ENCODE results near the gene WIPF3.
A peak's percentile ranks its signal among the peaks of the same experiment; 100 is the strongest.

The WIPF3 gene

DNA sequence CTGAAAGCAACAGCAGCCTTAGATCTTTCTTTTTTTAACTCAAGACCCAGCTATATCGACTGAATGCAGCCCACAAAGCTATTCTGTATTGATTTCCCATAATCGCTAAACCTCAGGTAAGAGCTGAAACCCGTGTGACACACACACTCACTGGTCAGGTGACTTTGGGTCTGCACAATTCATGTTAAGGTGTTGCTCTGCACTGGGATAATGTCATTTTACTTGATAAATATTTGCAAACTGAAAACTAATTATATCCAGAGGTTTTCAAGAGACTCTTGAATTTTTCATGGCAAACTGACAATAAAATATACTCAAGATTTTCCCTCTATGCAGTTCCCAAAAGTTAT is 150.2 kb downstream of the WIPF3 start:
- no peak for ATAC-seq
- TF ChIP-seq TCF4 (CRISPR knock-in tag; IDR thresholded peaks at IDR 0.05; ENCODE audit: borderline replicate concordance) = no peak
- no peak for TF ChIP-seq ZNF565 (CRISPR knock-in tag; conservative IDR thresholded peaks at IDR 0.05; ENCODE audit: low read depth)
- TF ChIP-seq, protein P1, sequence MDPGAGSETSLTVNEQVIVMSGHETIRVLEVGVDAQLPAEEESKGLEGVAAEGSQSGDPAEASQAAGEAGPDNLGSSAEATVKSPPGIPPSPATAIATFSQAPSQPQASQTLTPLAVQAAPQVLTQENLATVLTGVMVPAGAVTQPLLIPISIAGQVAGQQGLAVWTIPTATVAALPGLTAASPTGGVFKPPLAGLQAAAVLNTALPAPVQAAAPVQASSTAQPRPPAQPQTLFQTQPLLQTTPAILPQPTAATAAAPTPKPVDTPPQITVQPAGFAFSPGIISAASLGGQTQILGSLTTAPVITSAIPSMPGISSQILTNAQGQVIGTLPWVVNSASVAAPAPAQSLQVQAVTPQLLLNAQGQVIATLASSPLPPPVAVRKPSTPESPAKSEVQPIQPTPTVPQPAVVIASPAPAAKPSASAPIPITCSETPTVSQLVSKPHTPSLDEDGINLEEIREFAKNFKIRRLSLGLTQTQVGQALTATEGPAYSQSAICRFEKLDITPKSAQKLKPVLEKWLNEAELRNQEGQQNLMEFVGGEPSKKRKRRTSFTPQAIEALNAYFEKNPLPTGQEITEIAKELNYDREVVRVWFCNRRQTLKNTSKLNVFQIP (CRISPR knock-in tag; IDR thresholded peaks at IDR 0.05; ENCODE audit: borderline replicate concordance, low read depth) = no peak
- TF ChIP-seq ZNF8 (CRISPR knock-in tag; IDR thresholded peaks at IDR 0.05) = no peak
- TF ChIP-seq ZFP30 (CRISPR knock-in tag; IDR thresholded peaks at IDR 0.05) = no peak
- TF ChIP-seq, protein P2, sequence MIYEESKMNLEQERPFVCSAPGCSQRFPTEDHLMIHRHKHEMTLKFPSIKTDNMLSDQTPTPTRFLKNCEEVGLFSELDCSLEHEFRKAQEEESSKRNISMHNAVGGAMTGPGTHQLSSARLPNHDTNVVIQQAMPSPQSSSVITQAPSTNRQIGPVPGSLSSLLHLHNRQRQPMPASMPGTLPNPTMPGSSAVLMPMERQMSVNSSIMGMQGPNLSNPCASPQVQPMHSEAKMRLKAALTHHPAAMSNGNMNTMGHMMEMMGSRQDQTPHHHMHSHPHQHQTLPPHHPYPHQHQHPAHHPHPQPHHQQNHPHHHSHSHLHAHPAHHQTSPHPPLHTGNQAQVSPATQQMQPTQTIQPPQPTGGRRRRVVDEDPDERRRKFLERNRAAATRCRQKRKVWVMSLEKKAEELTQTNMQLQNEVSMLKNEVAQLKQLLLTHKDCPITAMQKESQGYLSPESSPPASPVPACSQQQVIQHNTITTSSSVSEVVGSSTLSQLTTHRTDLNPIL (CRISPR knock-in tag; IDR thresholded peaks at IDR 0.05; ENCODE audit: low read depth) = no peak
- no peak for TF ChIP-seq CSDC2 (CRISPR knock-in tag; IDR thresholded peaks at IDR 0.05)
- TF ChIP-seq ZNF70 (CRISPR knock-in tag; IDR thresholded peaks at IDR 0.05) = no peak
- TF ChIP-seq RARB (CRISPR knock-in tag; IDR thresholded peaks at IDR 0.05) = no peak
- TF ChIP-seq, protein P3, sequence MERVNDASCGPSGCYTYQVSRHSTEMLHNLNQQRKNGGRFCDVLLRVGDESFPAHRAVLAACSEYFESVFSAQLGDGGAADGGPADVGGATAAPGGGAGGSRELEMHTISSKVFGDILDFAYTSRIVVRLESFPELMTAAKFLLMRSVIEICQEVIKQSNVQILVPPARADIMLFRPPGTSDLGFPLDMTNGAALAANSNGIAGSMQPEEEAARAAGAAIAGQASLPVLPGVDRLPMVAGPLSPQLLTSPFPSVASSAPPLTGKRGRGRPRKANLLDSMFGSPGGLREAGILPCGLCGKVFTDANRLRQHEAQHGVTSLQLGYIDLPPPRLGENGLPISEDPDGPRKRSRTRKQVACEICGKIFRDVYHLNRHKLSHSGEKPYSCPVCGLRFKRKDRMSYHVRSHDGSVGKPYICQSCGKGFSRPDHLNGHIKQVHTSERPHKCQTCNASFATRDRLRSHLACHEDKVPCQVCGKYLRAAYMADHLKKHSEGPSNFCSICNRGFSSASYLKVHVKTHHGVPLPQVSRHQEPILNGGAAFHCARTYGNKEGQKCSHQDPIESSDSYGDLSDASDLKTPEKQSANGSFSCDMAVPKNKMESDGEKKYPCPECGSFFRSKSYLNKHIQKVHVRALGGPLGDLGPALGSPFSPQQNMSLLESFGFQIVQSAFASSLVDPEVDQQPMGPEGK (CRISPR knock-in tag; IDR thresholded peaks at IDR 0.05; ENCODE audit: borderline replicate concordance) = no peak
- TF ChIP-seq, protein P4, sequence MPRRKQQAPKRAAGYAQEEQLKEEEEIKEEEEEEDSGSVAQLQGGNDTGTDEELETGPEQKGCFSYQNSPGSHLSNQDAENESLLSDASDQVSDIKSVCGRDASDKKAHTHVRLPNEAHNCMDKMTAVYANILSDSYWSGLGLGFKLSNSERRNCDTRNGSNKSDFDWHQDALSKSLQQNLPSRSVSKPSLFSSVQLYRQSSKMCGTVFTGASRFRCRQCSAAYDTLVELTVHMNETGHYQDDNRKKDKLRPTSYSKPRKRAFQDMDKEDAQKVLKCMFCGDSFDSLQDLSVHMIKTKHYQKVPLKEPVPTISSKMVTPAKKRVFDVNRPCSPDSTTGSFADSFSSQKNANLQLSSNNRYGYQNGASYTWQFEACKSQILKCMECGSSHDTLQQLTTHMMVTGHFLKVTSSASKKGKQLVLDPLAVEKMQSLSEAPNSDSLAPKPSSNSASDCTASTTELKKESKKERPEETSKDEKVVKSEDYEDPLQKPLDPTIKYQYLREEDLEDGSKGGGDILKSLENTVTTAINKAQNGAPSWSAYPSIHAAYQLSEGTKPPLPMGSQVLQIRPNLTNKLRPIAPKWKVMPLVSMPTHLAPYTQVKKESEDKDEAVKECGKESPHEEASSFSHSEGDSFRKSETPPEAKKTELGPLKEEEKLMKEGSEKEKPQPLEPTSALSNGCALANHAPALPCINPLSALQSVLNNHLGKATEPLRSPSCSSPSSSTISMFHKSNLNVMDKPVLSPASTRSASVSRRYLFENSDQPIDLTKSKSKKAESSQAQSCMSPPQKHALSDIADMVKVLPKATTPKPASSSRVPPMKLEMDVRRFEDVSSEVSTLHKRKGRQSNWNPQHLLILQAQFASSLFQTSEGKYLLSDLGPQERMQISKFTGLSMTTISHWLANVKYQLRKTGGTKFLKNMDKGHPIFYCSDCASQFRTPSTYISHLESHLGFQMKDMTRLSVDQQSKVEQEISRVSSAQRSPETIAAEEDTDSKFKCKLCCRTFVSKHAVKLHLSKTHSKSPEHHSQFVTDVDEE (CRISPR knock-in tag; IDR thresholded peaks at IDR 0.05) = no peak
- no peak for TF ChIP-seq SNAI2 (CRISPR knock-in tag; IDR thresholded peaks at IDR 0.05)
- TF ChIP-seq ISL1 (CRISPR knock-in tag; IDR thresholded peaks at IDR 0.05) = no peak
- TF ChIP-seq ESRRG (CRISPR knock-in tag; IDR thresholded peaks at IDR 0.05) = no peak
- TF ChIP-seq ZC3H10 (CRISPR knock-in tag; IDR thresholded peaks at IDR 0.05) = no peak
- no peak for TF ChIP-seq ZFP3 (CRISPR knock-in tag; IDR thresholded peaks at IDR 0.05)
- TF ChIP-seq TOX (CRISPR knock-in tag; IDR thresholded peaks at IDR 0.05; ENCODE audit: borderline replicate concordance) = no peak
- no peak for TF ChIP-seq BACH2 (CRISPR knock-in tag; IDR thresholded peaks at IDR 0.05; ENCODE audit: borderline replicate concordance)
- TF ChIP-seq, protein P5, sequence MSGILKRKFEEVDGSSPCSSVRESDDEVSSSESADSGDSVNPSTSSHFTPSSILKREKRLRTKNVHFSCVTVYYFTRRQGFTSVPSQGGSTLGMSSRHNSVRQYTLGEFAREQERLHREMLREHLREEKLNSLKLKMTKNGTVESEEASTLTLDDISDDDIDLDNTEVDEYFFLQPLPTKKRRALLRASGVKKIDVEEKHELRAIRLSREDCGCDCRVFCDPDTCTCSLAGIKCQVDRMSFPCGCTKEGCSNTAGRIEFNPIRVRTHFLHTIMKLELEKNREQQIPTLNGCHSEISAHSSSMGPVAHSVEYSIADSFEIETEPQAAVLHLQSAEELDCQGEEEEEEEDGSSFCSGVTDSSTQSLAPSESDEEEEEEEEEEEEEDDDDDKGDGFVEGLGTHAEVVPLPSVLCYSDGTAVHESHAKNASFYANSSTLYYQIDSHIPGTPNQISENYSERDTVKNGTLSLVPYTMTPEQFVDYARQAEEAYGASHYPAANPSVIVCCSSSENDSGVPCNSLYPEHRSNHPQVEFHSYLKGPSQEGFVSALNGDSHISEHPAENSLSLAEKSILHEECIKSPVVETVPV (CRISPR knock-in tag; IDR thresholded peaks at IDR 0.05) = no peak

DNA sequence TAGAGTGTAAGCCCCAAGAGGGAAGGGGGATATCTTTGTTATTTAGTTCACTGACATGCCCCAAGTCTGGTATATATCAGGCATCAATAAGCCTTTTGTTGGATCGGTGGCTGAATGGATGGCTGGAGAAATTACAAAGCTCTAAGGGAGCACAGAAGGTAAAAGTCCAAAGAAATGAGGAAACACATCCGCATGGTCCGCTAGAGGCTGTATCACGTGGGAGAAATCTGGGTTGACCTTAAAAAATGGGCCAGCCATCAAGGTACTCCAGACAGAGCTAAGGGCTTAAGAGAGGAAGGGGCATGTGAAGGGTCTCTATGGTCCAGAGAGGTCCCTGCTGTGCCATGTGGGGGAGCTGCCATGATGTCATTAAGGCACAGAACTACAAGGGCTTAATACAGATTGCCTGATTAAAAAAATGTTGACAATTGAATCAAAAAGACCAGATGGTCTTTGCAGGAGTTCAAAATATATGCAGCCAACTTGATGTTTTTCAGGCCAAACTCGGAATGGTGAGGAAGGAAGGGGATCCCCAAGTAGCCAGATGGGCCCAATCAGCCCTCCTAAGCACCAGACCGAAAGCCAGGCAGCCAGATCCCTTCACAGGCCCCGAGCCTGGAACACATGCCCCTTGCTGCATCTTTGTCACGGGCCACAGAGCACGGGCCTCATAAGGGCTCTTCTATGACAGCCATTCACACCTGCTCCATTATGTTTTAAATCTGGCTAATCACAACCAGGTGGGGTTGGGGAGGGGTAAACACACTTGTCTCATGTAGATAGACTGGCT is 151.4 kb downstream of the WIPF3 start:
- no peak for ATAC-seq

More for the DNA sequence above, 151.4 kb downstream of the WIPF3 start:
- no peak for TF ChIP-seq SNAI2 (CRISPR knock-in tag; IDR thresholded peaks at IDR 0.05)
- TF ChIP-seq GLIS3 (CRISPR knock-in tag; IDR thresholded peaks at IDR 0.05) = no peak
- no peak for TF ChIP-seq PPARA (CRISPR knock-in tag; IDR thresholded peaks at IDR 0.05; ENCODE audit: borderline replicate concordance)
- no peak for TF ChIP-seq RARB (CRISPR knock-in tag; IDR thresholded peaks at IDR 0.05)
- no peak for TF ChIP-seq CSDC2 (CRISPR knock-in tag; IDR thresholded peaks at IDR 0.05)
- TF ChIP-seq TCF4 (CRISPR knock-in tag; IDR thresholded peaks at IDR 0.05; ENCODE audit: borderline replicate concordance) = peak; percentile 36; the same call in 1 of the 2 replicates

All from SK-N-SH treated with all-trans-retinoic acid at 6 μM for 48 hours (cell line).